B cell (primary cell): ENCODE measurements around the gene CACNA2D3. TPM values are rescaled to one million over a fixed set of nuclear protein-coding genes. Genes with fewer than 3 reads are reported as not detected.

Source experiments
- ATAC-seq: fragments of 200-7000 bp; cut with Tn5 transposase; one replicate; pipeline ENCODE4 v1.10.0; 2021; ENCODE audit warnings: low read depth, mild to moderate bottlenecking, moderate number of reproducible peaks, moderate library complexity
- CTCF ChIA-PET: fragments of 350-600 bp; sonication (Branson Sonifier 250); formaldehyde crosslinking; loops from one replicate; lab custom pipeline; 2021; ENCODE audit warnings: antibody characterized with exemption, inconsistent platforms; lab: Charles Lee
- POLR2A ChIA-PET: fragments of 350-600 bp; sonication (Branson Sonifier 250); formaldehyde crosslinking; loops from one replicate; lab custom pipeline; 2021; ENCODE audit warnings: antibody characterized with exemption; lab: Charles Lee
- DNase-seq: peaks from one replicate; pipeline ENCODE4 v3.0.0; 2013
- H2AFZ ChIP-seq: 2 replicates; pipeline ENCODE4 v1.6.1; 2012; ENCODE audit warnings: mild to moderate bottlenecking, low read depth, low read length; ENCODE audit not compliant: insufficient read depth, poor library complexity, severe bottlenecking
- H3K27ac ChIP-seq, 2 donors: 1 replicate in 1 of 2; 2 replicates in 1 of 2; pipeline ENCODE4 v1.5.1; 2012 to 2013; ENCODE audit warnings: low read length in 2 of 2, mild to moderate bottlenecking in 2 of 2, moderate library complexity in 1 of 2
- H3K27me3 ChIP-seq, 4 experiments: fragments of 200-600 bp in 1 of 4; sonication (generic) in 1 of 4; replicated peaks in 1 of 4; 1 replicate in 2 of 4; 2 replicates in 2 of 4; pipeline versions ENCODE4 v1.6.1 to v1.7.0; 2013 to 2016; ENCODE audit warnings: low read length in 3 of 4, mild to moderate bottlenecking in 2 of 4, mixed read lengths in 1 of 4, moderate library complexity in 1 of 4; ENCODE audit not compliant: insufficient read depth in 4 of 4, control insufficient read depth in 3 of 4; ENCODE audit errors: control extremely low read depth in 1 of 4
- H3K36me3 ChIP-seq, 2 experiments: replicated peaks in 1 of 2; 1 replicate in 1 of 2; 2 replicates in 1 of 2; pipeline versions ENCODE4 v1.6.1 to v1.7.1; 2013; ENCODE audit warnings: low read length in 1 of 2; ENCODE audit not compliant: insufficient read depth in 2 of 2, control insufficient read depth in 1 of 2; ENCODE audit errors: control extremely low read depth in 1 of 2, extremely low read depth in 1 of 2
- H3K4me1 ChIP-seq, 2 donors: fragments of 200-600 bp in 1 of 2; sonication (generic) in 1 of 2; 1 replicate in 1 of 2; 2 replicates in 1 of 2; pipeline versions ENCODE4 v1.5.1 to v1.6.1; 2013 to 2017; ENCODE audit warnings: low read length in 2 of 2; ENCODE audit not compliant: control insufficient read depth in 2 of 2, insufficient read depth in 2 of 2
- H3K4me2 ChIP-seq: replicated peaks from 2 replicates; pipeline ENCODE3; 2012; ENCODE audit warnings: mild to moderate bottlenecking, low read depth, low read length; ENCODE audit not compliant: poor library complexity, severe bottlenecking
- H3K4me3 ChIP-seq, 5 experiments: fragments of 200-600 bp in 1 of 5; sonication (generic) in 1 of 5; 1 replicate in 3 of 5; 2 replicates in 2 of 5; pipeline versions ENCODE4 v1.5.1 to v1.7.0; 2011 to 2016; ENCODE audit warnings: low read length in 4 of 5, mild to moderate bottlenecking in 4 of 5, low read depth in 2 of 5, control low read depth in 1 of 5, moderate library complexity in 1 of 5; ENCODE audit not compliant: insufficient read depth in 1 of 5; ENCODE audit errors: control extremely low read depth in 1 of 5, extremely low read depth in 1 of 5
- H3K79me2 ChIP-seq: fragments of 200-600 bp; sonication (generic); one replicate; pipeline ENCODE4 v1.6.0; 2016; ENCODE audit warnings: low read length; ENCODE audit not compliant: control insufficient read depth, insufficient read depth
- H3K9ac ChIP-seq: fragments of 200-600 bp; sonication (generic); 2 replicates; pipeline ENCODE4 v1.6.1; 2017; ENCODE audit warnings: mild to moderate bottlenecking, low read length, moderate library complexity
- H3K9me3 ChIP-seq, 3 donors: one replicate each; pipeline versions ENCODE4 v1.6.1 to v1.7.1; 2013; ENCODE audit warnings: low read length in 2 of 3; ENCODE audit not compliant: control insufficient read depth in 2 of 3, insufficient read depth in 1 of 3; ENCODE audit errors: control extremely low read depth in 1 of 3
- H4K20me1 ChIP-seq: 2 replicates; pipeline ENCODE4 v1.6.0; 2012; ENCODE audit warnings: mild to moderate bottlenecking, low read length; ENCODE audit not compliant: insufficient read depth, control insufficient read depth, poor library complexity, severe bottlenecking
- H3K27ac Mint-ChIP-seq: one replicate; pipeline ENCODE4 v1.8.0; 2021; ENCODE audit warnings: mixed read lengths
- H3K27me3 Mint-ChIP-seq: one replicate; pipeline ENCODE4 v1.8.0; 2021; ENCODE audit warnings: mixed read lengths
- H3K4me1 Mint-ChIP-seq: one replicate; pipeline ENCODE4 v1.8.0; 2021; ENCODE audit warnings: mixed read lengths
- H3K4me3 Mint-ChIP-seq: one replicate; pipeline ENCODE4 v1.8.0; 2021; ENCODE audit warnings: mixed read lengths
- H3K9me3 Mint-ChIP-seq: one replicate; pipeline ENCODE4 v1.8.0; 2022; ENCODE audit warnings: mixed read lengths; ENCODE audit not compliant: insufficient read depth
- CTCF ChIP-seq: fragments of 200-600 bp; IDR thresholded peaks from one replicate; pipeline ENCODE4 v1.8.0; 2022; ENCODE audit warnings: antibody characterized with exemption, mild to moderate bottlenecking
- EZH2 ChIP-seq: IDR thresholded peaks from 2 replicates; pipeline ENCODE4 v1.6.1; 2012; ENCODE audit warnings: borderline replicate concordance, low read depth, mild to moderate bottlenecking, moderate library complexity, low read length; ENCODE audit not compliant: insufficient read depth, poor library complexity, severe bottlenecking
- WGBS: methylation state at CpG from one replicate; pipeline ENCODE4 v1.1.5; 2013; ENCODE audit warnings: missing lambda C conversion rate; ENCODE audit not compliant: insufficient coverage; 5-methylcytosine and 5-hydroxymethylcytosine counted together
- intact Hi-C: fragments of 100-400 bp; cut with micrococcal nuclease; formaldehyde crosslinking; loops from one replicate; pipeline ENCODE4 v1.10.0; 2022
- polyA plus RNA-seq: library from polyadenylated mRNA; depleted of rRNA; stranded (reverse); fragments of >200 nt; gene quantifications from 2 replicates; pipeline ENCODE4 v1.2.3, GENCODE V29; 2012
- total RNA-seq, 2 donors: library from RNA; stranded (reverse); fragments of 120-200 nt in 1 of 2; gene quantifications; 1 replicate in 1 of 2; 2 replicates in 1 of 2; pipeline versions ENCODE4 v1.2.3 to v1.2.4, GENCODE V29; 2013 to 2022

Gene CACNA2D3
- total and polyA plus RNA-seq, 2 donors (not counting 1 experiment from before 2014, with no cell fraction given), result not detected

- ChIA-PET POLR2A (no interaction called here), CTCF (no interaction called here)
- no peak for TF ChIP-seq CTCF
- 92% methylated on average over 2 of the region's 5 CpGs for WGBS
- no peaks in the 10 kb centered on the region for H3K79me2 ChIP-seq
- no peak overlapping the region for H3K4me2 ChIP-seq
- no peaks in the 10 kb centered on the region for H3K4me1 ChIP-seq
- no peak for DNase-seq
- H4K20me1 ChIP-seq, result no peaks in the 10 kb centered on the region
- Mint-ChIP-seq H3K4me3 (no peak overlapping the region), H3K9me3 (no peaks in the 10 kb centered on the region), H3K27me3 (peaks cover 12% of the 10 kb centered on the region), H3K4me1 (no peaks in the 10 kb centered on the region), H3K27ac (no peak overlapping the region)
- H3K9me3 ChIP-seq, result no peaks in the 10 kb centered on the region
- intact Hi-C loops, result no loop called here
- ATAC-seq, result no peak
- no peak overlapping the region for H3K27ac ChIP-seq
- no peaks in the 10 kb centered on the region for H3K36me3 ChIP-seq
- H3K9ac ChIP-seq, result no peak overlapping the region
- no peaks in the 10 kb centered on the region for H3K27me3 ChIP-seq
- H2AFZ ChIP-seq, result no peak overlapping the region
- H3K4me3 ChIP-seq, result no peak overlapping the region
Measured at GRCh38 chr3:54133196-54133595, 10.8 kb downstream of the CACNA2D3 start.

DNA sequence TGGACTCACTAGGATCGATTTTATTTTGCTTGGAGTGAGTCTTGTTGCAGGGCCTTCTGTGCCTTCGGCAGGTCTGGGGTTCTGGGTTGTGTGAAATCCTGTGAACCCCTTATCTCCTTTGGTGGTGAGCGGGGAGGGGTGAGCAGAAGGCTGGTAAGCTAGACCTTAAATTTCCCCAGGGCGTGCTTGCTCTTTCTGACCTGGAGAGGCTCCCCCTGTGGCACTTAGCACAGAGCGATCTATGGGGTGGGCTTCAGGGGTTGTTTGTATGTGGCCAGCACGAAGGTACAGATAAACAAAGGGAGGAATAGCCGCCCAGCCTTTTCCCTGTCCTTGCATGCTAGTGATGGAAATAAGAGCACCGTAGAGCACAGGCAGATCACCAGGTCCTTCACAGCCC, 11.8 kb downstream of the CACNA2D3 start:
- ChIA-PET CTCF (no interaction called here), POLR2A (no interaction called here)
- intact Hi-C loops, result no loop called here
- Mint-ChIP-seq H3K9me3 (no peaks in the 10 kb centered on the region), H3K4me1 (no peaks in the 10 kb centered on the region), H3K4me3 (no peak overlapping the region), H3K27ac (no peak overlapping the region), H3K27me3 (peaks cover 14% of the 10 kb centered on the region)
- ATAC-seq, result no peak
- TF ChIP-seq CTCF (no peak), EZH2 (no peak)
- H3K9ac ChIP-seq, result no peak overlapping the region
- no peak overlapping the region for H2AFZ ChIP-seq
- no peaks in the 10 kb centered on the region for H3K9me3 ChIP-seq
- no peaks in the 10 kb centered on the region for H3K79me2 ChIP-seq
- 69% methylated on average over 8 of the region's 8 CpGs for WGBS
- H3K4me2 ChIP-seq, result no peak overlapping the region
- no peaks in the 10 kb centered on the region for H3K27me3 ChIP-seq
- H4K20me1 ChIP-seq, result no peaks in the 10 kb centered on the region
- no peak overlapping the region for H3K27ac ChIP-seq
- no peaks in the 10 kb centered on the region for H3K36me3 ChIP-seq
- no peak overlapping the region for H3K4me3 ChIP-seq
- DNase-seq, result no peak
- H3K4me1 ChIP-seq, result no peaks in the 10 kb centered on the region
